MCF 10A (cell line): ENCODE measurements around the gene SDK1. TPM values are rescaled to one million over a fixed set of nuclear protein-coding genes. Genes with fewer than 3 reads are reported as not detected.

Source experiments
- BruUV-seq: library from RNA; stranded (reverse); fragments of 400-500 nt; replicated peaks from 2 replicates; lab custom pipeline; 2021; lab: Mats Ljungman, UMichigan
- CTCF ChIA-PET: fragments of 300-600 bp; sonication (Branson Sonifier 250); formaldehyde crosslinking; extraction: SDS; loops from one replicate; lab custom pipeline; 2021; ENCODE audit warnings: antibody characterized with exemption, inconsistent platforms; lab: Yijun Ruan, JAX
- POLR2A ChIA-PET: fragments of 300-600, 350-650 bp; sonication (Branson Sonifier 250); formaldehyde crosslinking; extraction: SDS; loops from one replicate; lab custom pipeline; 2020; ENCODE audit warnings: antibody characterized with exemption, inconsistent platforms; lab: Yijun Ruan, JAX
- DNase-seq: peaks from one replicate; pipeline ENCODE4 v3.0.0-alpha.2; 2018; ENCODE audit not compliant: unreplicated experiment
- H3K27ac Mint-ChIP-seq: one replicate; pipeline ENCODE4 v1.8.0; 2022; ENCODE audit warnings: mild to moderate bottlenecking, low read depth, mixed read lengths; ENCODE audit not compliant: unreplicated experiment
- H3K27me3 Mint-ChIP-seq: one replicate; pipeline ENCODE4 v1.8.0; 2022; ENCODE audit warnings: mixed read lengths; ENCODE audit not compliant: insufficient read depth, unreplicated experiment
- H3K36me3 Mint-ChIP-seq: one replicate; pipeline ENCODE4 v1.8.0; 2022; ENCODE audit warnings: mild to moderate bottlenecking, moderate library complexity, mixed read lengths; ENCODE audit not compliant: insufficient read depth, unreplicated experiment
- H3K4me1 Mint-ChIP-seq: one replicate; pipeline ENCODE4 v1.8.0; 2022; ENCODE audit warnings: mixed read lengths; ENCODE audit not compliant: insufficient read depth, unreplicated experiment
- H3K4me3 Mint-ChIP-seq: one replicate; pipeline ENCODE4 v1.8.0; 2022; ENCODE audit warnings: mild to moderate bottlenecking, moderate library complexity, mixed read lengths; ENCODE audit not compliant: unreplicated experiment
- H3K9me3 Mint-ChIP-seq: one replicate; pipeline ENCODE4 v1.8.0; 2022; ENCODE audit warnings: mixed read lengths; ENCODE audit not compliant: unreplicated experiment
- intact Hi-C: fragments of 100-400 bp; cut with micrococcal nuclease; formaldehyde crosslinking; loops from 2 replicates; pipeline ENCODE4 v1.14.1; 2022
- total RNA-seq: library from RNA; stranded (reverse); gene quantifications from 2 replicates; pipeline ENCODE4 v1.2.3, GENCODE V29; 2022
- TF ChIP-seq, protein P1 (sequence below): fragments of 200-600 bp; IDR thresholded peaks from one replicate; pipeline ENCODE4 v1.8.0; 2022; ENCODE audit warnings: antibody characterized with exemption, mild to moderate bottlenecking; ENCODE audit not compliant: unreplicated experiment

Gene SDK1
- total RNA-seq, 1 experiment from 2014 or later = 3.3 TPM

DNA sequence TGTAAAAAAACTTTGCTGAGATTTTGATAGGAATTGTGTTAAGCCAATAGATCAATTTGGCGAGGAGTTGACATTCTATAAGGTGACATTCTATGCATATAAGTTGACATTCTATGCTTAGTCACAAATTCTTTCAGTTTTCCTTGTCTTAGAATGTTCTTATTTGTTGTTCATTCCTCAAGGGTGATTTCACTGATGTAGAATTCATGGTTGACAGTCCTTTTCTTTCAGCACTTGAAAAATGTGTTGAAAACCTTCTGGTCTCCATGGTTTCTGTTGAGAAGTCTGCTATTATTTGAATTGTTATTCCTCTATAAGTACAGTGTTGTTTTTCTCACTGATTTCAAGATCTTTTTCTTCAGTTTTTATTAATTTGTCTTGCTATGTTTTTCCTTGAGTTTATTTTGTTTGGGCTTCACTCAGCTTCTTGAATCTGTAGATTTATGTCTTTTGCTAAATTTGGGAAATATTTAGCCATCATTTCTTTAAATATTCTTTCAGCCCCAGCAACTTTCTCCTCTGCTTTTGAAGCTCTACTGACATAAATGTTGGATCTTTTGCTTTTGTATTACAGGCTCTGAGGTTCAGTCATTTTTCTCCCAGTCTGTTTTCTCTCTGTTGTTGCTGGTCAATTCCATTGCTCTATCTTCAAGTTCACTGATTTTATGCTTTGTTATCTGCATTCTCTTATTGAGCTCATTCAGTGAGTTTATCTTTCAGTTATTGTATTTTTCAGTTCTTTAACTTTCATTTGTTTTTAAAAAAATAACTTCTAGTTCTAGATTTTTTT, 154.9 kb downstream of the SDK1 start:
- CTCF ChIA-PET = no interaction called here
- Mint-ChIP-seq H3K9me3 (peaks cover 18% of the 10 kb centered on the region), H3K36me3 (no peaks in the 10 kb centered on the region), H3K27ac (no peak overlapping the region), H3K4me3 (no peak overlapping the region), H3K4me1 (no peaks in the 10 kb centered on the region), H3K27me3 (no peaks in the 10 kb centered on the region)
- DNase-seq = no peak
- TF ChIP-seq, protein P1, sequence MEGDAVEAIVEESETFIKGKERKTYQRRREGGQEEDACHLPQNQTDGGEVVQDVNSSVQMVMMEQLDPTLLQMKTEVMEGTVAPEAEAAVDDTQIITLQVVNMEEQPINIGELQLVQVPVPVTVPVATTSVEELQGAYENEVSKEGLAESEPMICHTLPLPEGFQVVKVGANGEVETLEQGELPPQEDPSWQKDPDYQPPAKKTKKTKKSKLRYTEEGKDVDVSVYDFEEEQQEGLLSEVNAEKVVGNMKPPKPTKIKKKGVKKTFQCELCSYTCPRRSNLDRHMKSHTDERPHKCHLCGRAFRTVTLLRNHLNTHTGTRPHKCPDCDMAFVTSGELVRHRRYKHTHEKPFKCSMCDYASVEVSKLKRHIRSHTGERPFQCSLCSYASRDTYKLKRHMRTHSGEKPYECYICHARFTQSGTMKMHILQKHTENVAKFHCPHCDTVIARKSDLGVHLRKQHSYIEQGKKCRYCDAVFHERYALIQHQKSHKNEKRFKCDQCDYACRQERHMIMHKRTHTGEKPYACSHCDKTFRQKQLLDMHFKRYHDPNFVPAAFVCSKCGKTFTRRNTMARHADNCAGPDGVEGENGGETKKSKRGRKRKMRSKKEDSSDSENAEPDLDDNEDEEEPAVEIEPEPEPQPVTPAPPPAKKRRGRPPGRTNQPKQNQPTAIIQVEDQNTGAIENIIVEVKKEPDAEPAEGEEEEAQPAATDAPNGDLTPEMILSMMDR = no peak
- intact Hi-C loops = no loop called here
- BruUV-seq = no TSS peak
- POLR2A ChIA-PET = no interaction called here

DNA sequence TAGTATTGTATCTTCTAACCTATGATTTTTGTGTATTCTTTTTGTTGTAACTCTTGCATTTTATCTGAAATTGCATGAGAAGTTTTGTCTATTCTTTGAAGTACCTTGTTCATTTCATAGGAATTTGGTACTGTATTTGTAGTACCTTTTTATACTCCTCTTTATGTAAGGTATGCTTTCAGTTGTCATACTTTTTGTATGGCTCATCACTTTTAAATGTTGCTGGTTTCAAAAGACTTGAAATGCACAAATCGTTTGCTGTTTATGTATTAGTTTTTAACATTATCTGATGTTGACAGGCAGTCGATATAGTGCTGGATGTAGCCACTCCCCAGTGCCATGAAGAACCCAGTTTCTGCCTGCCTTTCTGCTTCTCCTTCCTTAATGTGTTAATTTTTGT, 158.1 kb downstream of the SDK1 start:
- intact Hi-C loops = no loop called here
- no peak overlapping the region for H3K27ac Mint-ChIP-seq
- no peak for DNase-seq
- H3K4me3 Mint-ChIP-seq = no peak overlapping the region
- H3K4me1 Mint-ChIP-seq = no peaks in the 10 kb centered on the region
- POLR2A ChIA-PET = no interaction called here
- no peaks in the 10 kb centered on the region for H3K36me3 Mint-ChIP-seq
- CTCF ChIA-PET = no interaction called here
- H3K27me3 Mint-ChIP-seq = no peaks in the 10 kb centered on the region
- BruUV-seq = no TSS peak
- TF ChIP-seq, protein P1 = no peak
- peaks cover 18% of the 10 kb centered on the region for H3K9me3 Mint-ChIP-seq

DNA sequence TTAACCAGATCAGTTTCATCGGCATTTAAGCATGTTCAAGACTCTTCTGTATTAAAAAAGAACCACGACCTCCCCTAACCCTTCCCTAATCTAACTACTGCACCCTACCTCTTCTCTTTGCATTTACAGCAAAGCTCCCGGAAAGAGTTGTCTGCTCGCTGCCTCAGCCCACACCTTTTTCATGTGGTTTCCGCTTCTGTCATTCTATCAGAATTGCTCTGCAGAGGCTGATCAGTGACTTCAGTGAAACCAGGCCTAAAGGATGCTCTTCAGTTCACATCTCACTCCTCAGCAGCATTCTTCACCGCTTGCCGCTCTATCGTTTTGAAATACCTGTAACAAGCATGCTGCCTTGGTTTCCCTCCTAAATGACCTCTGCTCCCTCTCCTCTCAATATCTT, 160.9 kb downstream of the SDK1 start:
- intact Hi-C loops = no loop called here
- TF ChIP-seq, protein P1 = no peak
- Mint-ChIP-seq H3K4me1 (no peaks in the 10 kb centered on the region), H3K27ac (no peak overlapping the region), H3K36me3 (no peaks in the 10 kb centered on the region), H3K27me3 (no peaks in the 10 kb centered on the region), H3K4me3 (no peak overlapping the region), H3K9me3 (peaks cover 7% of the 10 kb centered on the region)
- BruUV-seq = no TSS peak
- DNase-seq = no peak
- POLR2A ChIA-PET = interaction anchor here (0.5 to 0.6 kb wide), 2 partner anchors 16 to 66 kb away, joined by 3 read pairs; no protein-coding TSS in a partner anchor
- CTCF ChIA-PET = no interaction called here

DNA sequence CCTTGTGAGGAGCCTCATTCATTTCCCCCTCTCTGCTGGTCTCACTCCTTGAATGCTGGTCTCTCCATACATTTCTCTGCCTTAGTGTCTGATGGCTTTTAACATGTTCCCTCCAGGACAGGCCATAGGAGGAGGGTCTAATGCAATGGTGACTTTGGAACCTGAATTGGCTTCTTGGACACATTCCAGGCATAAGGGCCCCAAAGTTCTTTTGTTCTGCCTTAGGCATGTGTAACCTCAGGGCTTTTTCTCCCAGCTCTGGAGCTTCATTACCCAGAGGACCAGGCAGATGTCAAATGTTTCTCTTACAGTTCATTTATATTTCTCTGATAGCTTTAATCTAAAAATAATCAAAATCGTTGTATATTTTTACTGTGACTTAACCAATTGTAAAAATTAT, 162.6 kb downstream of the SDK1 start:
- DNase-seq = no peak
- intact Hi-C loops = no loop called here
- Mint-ChIP-seq H3K27ac (no peak overlapping the region), H3K4me1 (no peaks in the 10 kb centered on the region), H3K9me3 (no peaks in the 10 kb centered on the region), H3K27me3 (no peaks in the 10 kb centered on the region), H3K36me3 (no peaks in the 10 kb centered on the region), H3K4me3 (no peak overlapping the region)
- ChIA-PET POLR2A (no interaction called here), CTCF (no interaction called here)
- BruUV-seq = no TSS peak
- TF ChIP-seq, protein P1 = no peak
